PC-9 (cell line): Measurements from ENCODE around the gene GNA15. TPM values are rescaled to one million over a fixed set of nuclear protein-coding genes. Genes with fewer than 3 reads are reported as not detected.
"Not testable (repeated sequence)": the region's sequence is repeated elsewhere in the genome, so short reads cannot be mapped to it uniquely, and the experiment has no call there.

ENCODE experiments used
- BruUV-seq: library from RNA; stranded (reverse); fragments of 400-500 nt; replicated peaks from 2 replicates; lab custom pipeline; 2021; lab: Mats Ljungman, UMichigan
- CTCF ChIA-PET: fragments of 300-600 bp; sonication (Branson Sonifier 250); formaldehyde crosslinking; loops from one replicate; lab custom pipeline; 2022; ENCODE audit warnings: antibody characterized with exemption; lab: Charles Lee
- POLR2A ChIA-PET: fragments of 300-600 bp; sonication (Branson Sonifier 250); formaldehyde crosslinking; loops from one replicate; lab custom pipeline; 2022; ENCODE audit warnings: antibody characterized with exemption; ENCODE audit not compliant: unreplicated experiment; lab: Charles Lee
- DNase-seq, 2 experiments: peaks; one replicate each; pipeline versions ENCODE4 v3.0.0 to v3.0.0-alpha.2; 2015 to 2022; ENCODE audit warnings: mixed read lengths in 1 of 2
- H2AFZ ChIP-seq: fragments of 200-600 bp; sonication (generic); 2 replicates; pipeline ENCODE4 v1.8.1; 2017; ENCODE audit warnings: antibody characterized with exemption
- H3F3A ChIP-seq: fragments of 200-600 bp; sonication (generic); 2 replicates; pipeline ENCODE4 v1.8.1; 2017; ENCODE audit warnings: antibody characterized with exemption, mild to moderate bottlenecking, low read depth; ENCODE audit not compliant: insufficient read depth
- H3K27ac ChIP-seq: fragments of 200-600 bp; sonication (generic); 2 replicates; pipeline ENCODE4 v1.6.1; 2016; ENCODE audit warnings: mixed run types
- H3K27me3 ChIP-seq: fragments of 200-600 bp; sonication (generic); 2 replicates; pipeline ENCODE4 v1.6.1; 2016; ENCODE audit warnings: low read depth, mixed run types; ENCODE audit not compliant: insufficient read depth
- H3K36me3 ChIP-seq: fragments of 200-600 bp; sonication (generic); 2 replicates; pipeline ENCODE4 v1.6.1; 2016; ENCODE audit warnings: low read depth, mixed run types
- H3K4me1 ChIP-seq: fragments of 200-600 bp; sonication (generic); replicated peaks from 2 replicates; pipeline ENCODE4 v1.6.1; 2016; ENCODE audit warnings: mixed run types; ENCODE audit not compliant: insufficient read depth
- H3K4me2 ChIP-seq: fragments of 200-600 bp; sonication (generic); 2 replicates; pipeline ENCODE4 v1.6.1; 2017; ENCODE audit warnings: mixed run types
- H3K4me3 ChIP-seq: fragments of 200-600 bp; sonication (generic); 2 replicates; pipeline ENCODE4 v1.6.1; 2016; ENCODE audit warnings: mixed run types
- H3K79me2 ChIP-seq: fragments of 200-600 bp; sonication (generic); 2 replicates; pipeline ENCODE4 v1.6.1; 2017; ENCODE audit warnings: low read depth, mixed run types
- H3K9me2 ChIP-seq: fragments of 200-600 bp; sonication (generic); 2 replicates; pipeline ENCODE4 v1.8.1; 2017; ENCODE audit warnings: mild to moderate bottlenecking; ENCODE audit not compliant: insufficient read depth
- H3K9me3 ChIP-seq: fragments of 200-600 bp; sonication (generic); 2 replicates; pipeline ENCODE4 v1.8.1; 2016; ENCODE audit warnings: low read depth; ENCODE audit not compliant: insufficient read depth
- H4K20me1 ChIP-seq: fragments of 200-600 bp; sonication (generic); 2 replicates; pipeline ENCODE4 v1.8.1; 2017; ENCODE audit not compliant: insufficient read depth
- EZH2 ChIP-seq: fragments of 200-600 bp; sonication (generic); IDR thresholded peaks from 2 replicates; pipeline ENCODE4 v1.8.0; 2017; ENCODE audit warnings: antibody characterized with exemption, low read depth
- intact Hi-C: fragments of 100-400 bp; cut with micrococcal nuclease; formaldehyde crosslinking; loops from one replicate; pipeline ENCODE4 v1.10.0; 2022; ENCODE audit not compliant: unreplicated experiment
- total RNA-seq: library from RNA; stranded (reverse); gene quantifications from 2 replicates; pipeline ENCODE4 v1.2.3, GENCODE V29; 2021
- TF ChIP-seq, protein P1 (sequence below): fragments of 200-600 bp; sonication (generic); conservative IDR thresholded peaks from 2 replicates; pipeline ENCODE4 v1.6.1; 2017; ENCODE audit warnings: mixed run types, antibody characterized with exemption, mild to moderate bottlenecking, moderate library complexity

The GNA15 gene
- total RNA-seq, 1 experiment from 2014 or later, result 14.2 TPM

- TF ChIP-seq EZH2, result no peak
- TF ChIP-seq, protein P1, sequence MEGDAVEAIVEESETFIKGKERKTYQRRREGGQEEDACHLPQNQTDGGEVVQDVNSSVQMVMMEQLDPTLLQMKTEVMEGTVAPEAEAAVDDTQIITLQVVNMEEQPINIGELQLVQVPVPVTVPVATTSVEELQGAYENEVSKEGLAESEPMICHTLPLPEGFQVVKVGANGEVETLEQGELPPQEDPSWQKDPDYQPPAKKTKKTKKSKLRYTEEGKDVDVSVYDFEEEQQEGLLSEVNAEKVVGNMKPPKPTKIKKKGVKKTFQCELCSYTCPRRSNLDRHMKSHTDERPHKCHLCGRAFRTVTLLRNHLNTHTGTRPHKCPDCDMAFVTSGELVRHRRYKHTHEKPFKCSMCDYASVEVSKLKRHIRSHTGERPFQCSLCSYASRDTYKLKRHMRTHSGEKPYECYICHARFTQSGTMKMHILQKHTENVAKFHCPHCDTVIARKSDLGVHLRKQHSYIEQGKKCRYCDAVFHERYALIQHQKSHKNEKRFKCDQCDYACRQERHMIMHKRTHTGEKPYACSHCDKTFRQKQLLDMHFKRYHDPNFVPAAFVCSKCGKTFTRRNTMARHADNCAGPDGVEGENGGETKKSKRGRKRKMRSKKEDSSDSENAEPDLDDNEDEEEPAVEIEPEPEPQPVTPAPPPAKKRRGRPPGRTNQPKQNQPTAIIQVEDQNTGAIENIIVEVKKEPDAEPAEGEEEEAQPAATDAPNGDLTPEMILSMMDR, result no peak
- Histone ChIP-seq H2AFZ (no peak overlapping the region), H3F3A (no peaks in the 10 kb centered on the region), H3K36me3 (no peaks in the 10 kb centered on the region), H3K4me2 (no peak overlapping the region), H3K9me3 (no peaks in the 10 kb centered on the region), H3K4me3 (no peak overlapping the region), H3K79me2 (no peaks in the 10 kb centered on the region), H3K27ac (no peak overlapping the region), H3K4me1 (no peaks in the 10 kb centered on the region), H3K9me2 (no peaks in the 10 kb centered on the region), H3K27me3 (no peaks in the 10 kb centered on the region), H4K20me1 (no peaks in the 10 kb centered on the region)
- no peak for DNase-seq
- ChIA-PET CTCF (interaction anchor here (0.5 kb wide), 1 partner anchor 179 kb away, joined by 15 read pairs; no protein-coding TSS in a partner anchor), POLR2A (no interaction called here)
- BruUV-seq, result no TSS peak
- intact Hi-C loops, result no loop called here
Measured at GRCh38 chr19:3201072-3201700, 65.4 kb downstream of the GNA15 start.

- CTCF ChIA-PET, result no interaction called here
- DNase-seq, result no peak
Measured at GRCh38 chr19:3201911-3202310, 66.1 kb downstream of the GNA15 start.

GRCh38 chr19:3202346-3202745 lies 66.5 kb downstream of the GNA15 start:
- H3K79me2 ChIP-seq, result no peaks in the 10 kb centered on the region
- no peaks in the 10 kb centered on the region for H4K20me1 ChIP-seq
- intact Hi-C loops, result no loop called here
- H3K4me3 ChIP-seq, result no peak overlapping the region
- no peaks in the 10 kb centered on the region for H3F3A ChIP-seq
- H3K4me2 ChIP-seq, result no peak overlapping the region
- no peak overlapping the region for H2AFZ ChIP-seq
- no peaks in the 10 kb centered on the region for H3K4me1 ChIP-seq
- ChIA-PET POLR2A (no interaction called here), CTCF (no interaction called here)
- no peaks in the 10 kb centered on the region for H3K36me3 ChIP-seq
- H3K9me2 ChIP-seq, result no peaks in the 10 kb centered on the region
- H3K9me3 ChIP-seq, result no peaks in the 10 kb centered on the region
- no peaks in the 10 kb centered on the region for H3K27me3 ChIP-seq
- no TSS peak for BruUV-seq
- TF ChIP-seq, protein P1, result no peak
- no peak for TF ChIP-seq EZH2
- no peak overlapping the region for H3K27ac ChIP-seq
- DNase-seq, result no peak

More at GRCh38 chr19:3201911-3202310, 66.1 kb downstream of the GNA15 start:
- Histone ChIP-seq H4K20me1 (no peaks in the 10 kb centered on the region), H3K27me3 (no peaks in the 10 kb centered on the region), H3K4me2 (no peak overlapping the region), H3K4me1 (no peaks in the 10 kb centered on the region), H3K4me3 (no peak overlapping the region), H3K79me2 (no peaks in the 10 kb centered on the region), H3K9me3 (no peaks in the 10 kb centered on the region), H3K9me2 (no peaks in the 10 kb centered on the region), H3F3A (no peaks in the 10 kb centered on the region), H2AFZ (no peak overlapping the region), H3K27ac (no peak overlapping the region), H3K36me3 (no peaks in the 10 kb centered on the region)
- TF ChIP-seq, protein P1, result no peak
- no peak for TF ChIP-seq EZH2
- intact Hi-C loops, result no loop called here
- POLR2A ChIA-PET, result no interaction called here
- BruUV-seq, result no TSS peak

DNA sequence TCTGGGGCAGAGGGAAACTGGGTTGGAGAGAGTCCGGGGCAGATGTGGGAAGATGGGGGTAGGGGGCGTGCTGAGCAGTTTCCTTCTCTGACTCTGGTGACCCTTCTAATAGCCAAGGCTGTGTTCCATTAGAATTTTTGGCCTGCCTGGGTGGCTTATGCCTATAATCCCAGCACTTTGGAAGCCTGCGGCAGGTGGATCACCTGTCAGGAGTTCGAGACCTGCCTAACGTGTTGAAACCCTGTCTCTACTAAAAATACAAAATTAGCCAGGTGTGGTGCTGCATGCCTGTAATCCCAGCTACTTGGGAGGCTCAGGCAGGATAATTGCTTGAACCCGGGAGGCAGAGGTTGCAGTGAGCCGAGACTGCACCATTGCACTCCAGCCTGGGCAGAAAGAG lies 67.1 kb downstream of the GNA15 start:
- H3F3A ChIP-seq, DNase-seq, H3K36me3 ChIP-seq, H3K4me1 ChIP-seq, intact Hi-C loops, H3K9me3 ChIP-seq, H2AFZ ChIP-seq, CTCF ChIA-PET, H4K20me1 ChIP-seq, H3K27me3 ChIP-seq, H3K4me3 ChIP-seq, POLR2A ChIA-PET, H3K4me2 ChIP-seq, H3K27ac ChIP-seq, H3K79me2 ChIP-seq, BruUV-seq, H3K9me2 ChIP-seq: not testable (repeated sequence)
